Measurements from ENCODE around the gene UPF2. TPM values are rescaled to one million over a fixed set of nuclear protein-coding genes. Genes with fewer than 3 reads are reported as not detected.

Gene UPF2
- total and polyA plus RNA-seq, 10 of the 15 experiments (the other 5 are each of a cell fraction or from before 2014, with no cell fraction given): 21.0 to 44.4 (median 25.9) TPM

DNA sequence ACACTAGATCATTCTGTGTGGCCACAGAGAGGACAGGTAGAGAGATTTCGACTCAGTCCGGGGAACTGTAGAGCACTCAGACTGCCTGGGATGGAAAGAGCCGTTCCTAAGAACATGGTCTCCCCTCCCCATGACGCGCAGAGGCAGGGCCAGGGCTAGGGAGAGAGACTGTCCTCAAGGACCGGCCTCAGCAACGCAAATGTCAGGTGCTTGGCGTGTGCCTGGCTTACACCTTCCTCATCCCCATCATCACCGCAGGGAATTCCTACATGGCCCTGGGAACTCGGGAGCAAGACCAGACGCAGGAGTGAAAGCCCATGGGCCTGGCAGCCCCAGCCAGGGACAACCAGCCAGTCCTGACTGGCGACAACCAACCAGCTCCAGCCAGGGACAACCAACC lies 163.8 kb downstream of the UPF2 start:
- in situ Hi-C loops (cut with MboI) (no loop called here), intact Hi-C loops (cut with micrococcal nuclease; ENCODE audit: unreplicated experiment) (no loop called here)
- ChIA-PET RAD21 (ENCODE audit: unreplicated experiment) (no interaction called here), SMC1A (ENCODE audit: uncharacterized antibody, unreplicated experiment) (no interaction called here), POLR2A (no interaction called here), CTCF (interaction anchor here (1.2 kb wide), 1 partner anchor 85 kb away, joined by 3 read pairs; no protein-coding TSS in a partner anchor)
- no TSS peak for BruUV-seq (replicated peaks)
- ATAC-seq (no peak), DNase-seq (ENCODE audit: low read depth, low spot score) (no peak), FAIRE-seq (no peak)
- Histone ChIP-seq H3K9me3 (replicated peaks; ENCODE audit: control insufficient read depth, insufficient read depth, low read length) (no peaks in the 10 kb centered on the region), H3K4me2 (ENCODE audit: control insufficient read depth, insufficient read depth) (no peak overlapping the region), H3K4me1 (ENCODE audit: control insufficient read depth, insufficient read depth, low read length) (peaks cover 4% of the 10 kb centered on the region), H2AFZ (ENCODE audit: control insufficient read depth, low read depth, low read length) (no peak overlapping the region), H3K9ac (ENCODE audit: control insufficient read depth, insufficient read depth, low read length) (no peak overlapping the region), H3K4me3 (no peak overlapping the region), H3K36me3 (ENCODE audit: control insufficient read depth in 2 of 2, insufficient read depth in 2 of 2, low read length in 1 of 2) (no peaks in the 10 kb centered on the region), H4K20me1 (ENCODE audit: control insufficient read depth, insufficient read depth) (no peaks in the 10 kb centered on the region), H3K79me2 (ENCODE audit: control insufficient read depth, insufficient read depth, low read length) (no peaks in the 10 kb centered on the region), H3K27ac (ENCODE audit: control insufficient read depth, insufficient read depth) (no peak overlapping the region), H3K27me3 (replicated peaks in 1 of 2; ENCODE audit: control insufficient read depth in 2 of 2, insufficient read depth in 2 of 2, low read length in 1 of 2) (no peaks in the 10 kb centered on the region)
- TF ChIP-seq, protein P1, sequence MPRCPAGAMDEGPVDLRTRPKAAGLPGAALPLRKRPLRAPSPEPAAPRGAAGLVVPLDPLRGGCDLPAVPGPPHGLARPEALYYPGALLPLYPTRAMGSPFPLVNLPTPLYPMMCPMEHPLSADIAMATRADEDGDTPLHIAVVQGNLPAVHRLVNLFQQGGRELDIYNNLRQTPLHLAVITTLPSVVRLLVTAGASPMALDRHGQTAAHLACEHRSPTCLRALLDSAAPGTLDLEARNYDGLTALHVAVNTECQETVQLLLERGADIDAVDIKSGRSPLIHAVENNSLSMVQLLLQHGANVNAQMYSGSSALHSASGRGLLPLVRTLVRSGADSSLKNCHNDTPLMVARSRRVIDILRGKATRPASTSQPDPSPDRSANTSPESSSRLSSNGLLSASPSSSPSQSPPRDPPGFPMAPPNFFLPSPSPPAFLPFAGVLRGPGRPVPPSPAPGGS (IDR thresholded peaks at IDR 0.05; ENCODE audit: borderline replicate concordance, insufficient read depth, low read depth, low read length, poor library complexity, severe bottlenecking): no peak
- no peak for TF ChIP-seq MEF2B (IDR thresholded peaks at IDR 0.05; ENCODE audit: partially characterized antibody, poor library complexity, severe bottlenecking)
- TF ChIP-seq, protein P2, sequence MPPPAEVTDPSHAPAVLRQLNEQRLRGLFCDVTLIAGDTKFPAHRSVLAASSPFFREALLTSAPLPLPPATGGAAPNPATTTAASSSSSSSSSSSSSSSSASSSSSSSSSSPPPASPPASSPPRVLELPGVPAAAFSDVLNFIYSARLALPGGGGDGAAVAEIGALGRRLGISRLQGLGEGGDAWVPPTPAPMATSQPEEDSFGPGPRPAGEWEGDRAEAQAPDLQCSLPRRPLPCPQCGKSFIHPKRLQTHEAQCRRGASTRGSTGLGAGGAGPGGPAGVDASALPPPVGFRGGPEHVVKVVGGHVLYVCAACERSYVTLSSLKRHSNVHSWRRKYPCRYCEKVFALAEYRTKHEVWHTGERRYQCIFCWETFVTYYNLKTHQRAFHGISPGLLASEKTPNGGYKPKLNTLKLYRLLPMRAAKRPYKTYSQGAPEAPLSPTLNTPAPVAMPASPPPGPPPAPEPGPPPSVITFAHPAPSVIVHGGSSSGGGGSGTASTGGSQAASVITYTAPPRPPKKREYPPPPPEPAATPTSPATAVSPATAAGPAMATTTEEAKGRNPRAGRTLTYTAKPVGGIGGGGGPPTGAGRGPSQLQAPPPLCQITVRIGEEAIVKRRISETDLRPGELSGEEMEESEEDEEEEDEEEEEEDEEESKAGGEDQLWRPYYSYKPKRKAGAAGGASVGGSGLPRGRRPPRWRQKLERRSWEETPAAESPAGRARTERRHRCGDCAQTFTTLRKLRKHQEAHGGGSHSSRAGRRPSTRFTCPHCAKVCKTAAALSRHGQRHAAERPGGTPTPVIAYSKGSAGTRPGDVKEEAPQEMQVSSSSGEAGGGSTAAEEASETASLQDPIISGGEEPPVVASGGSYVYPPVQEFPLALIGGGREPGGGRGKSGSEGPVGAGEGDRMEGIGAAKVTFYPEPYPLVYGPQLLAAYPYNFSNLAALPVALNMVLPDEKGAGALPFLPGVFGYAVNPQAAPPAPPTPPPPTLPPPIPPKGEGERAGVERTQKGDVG (CRISPR knock-in tag; IDR thresholded peaks at IDR 0.05): no peak
- TF ChIP-seq, protein P3, sequence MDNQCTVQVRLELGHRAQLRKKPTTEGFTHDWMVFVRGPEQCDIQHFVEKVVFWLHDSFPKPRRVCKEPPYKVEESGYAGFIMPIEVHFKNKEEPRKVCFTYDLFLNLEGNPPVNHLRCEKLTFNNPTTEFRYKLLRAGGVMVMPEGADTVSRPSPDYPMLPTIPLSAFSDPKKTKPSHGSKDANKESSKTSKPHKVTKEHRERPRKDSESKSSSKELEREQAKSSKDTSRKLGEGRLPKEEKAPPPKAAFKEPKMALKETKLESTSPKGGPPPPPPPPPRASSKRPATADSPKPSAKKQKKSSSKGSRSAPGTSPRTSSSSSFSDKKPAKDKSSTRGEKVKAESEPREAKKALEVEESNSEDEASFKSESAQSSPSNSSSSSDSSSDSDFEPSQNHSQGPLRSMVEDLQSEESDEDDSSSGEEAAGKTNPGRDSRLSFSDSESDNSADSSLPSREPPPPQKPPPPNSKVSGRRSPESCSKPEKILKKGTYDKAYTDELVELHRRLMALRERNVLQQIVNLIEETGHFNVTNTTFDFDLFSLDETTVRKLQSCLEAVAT (IDR thresholded peaks at IDR 0.05): no peak
- TF ChIP-seq ZNF207 (IDR thresholded peaks at IDR 0.05; ENCODE audit: borderline replicate concordance): no peak
- TF ChIP-seq KAT2A (conservative IDR thresholded peaks at IDR 0.05; ENCODE audit: control insufficient read depth, low read depth, low read length): no peak
- no peak for TF ChIP-seq IKZF2 (IDR thresholded peaks at IDR 0.05)
- TF ChIP-seq ZNF217 (IDR thresholded peaks at IDR 0.05): no peak
- TF ChIP-seq, protein P4, sequence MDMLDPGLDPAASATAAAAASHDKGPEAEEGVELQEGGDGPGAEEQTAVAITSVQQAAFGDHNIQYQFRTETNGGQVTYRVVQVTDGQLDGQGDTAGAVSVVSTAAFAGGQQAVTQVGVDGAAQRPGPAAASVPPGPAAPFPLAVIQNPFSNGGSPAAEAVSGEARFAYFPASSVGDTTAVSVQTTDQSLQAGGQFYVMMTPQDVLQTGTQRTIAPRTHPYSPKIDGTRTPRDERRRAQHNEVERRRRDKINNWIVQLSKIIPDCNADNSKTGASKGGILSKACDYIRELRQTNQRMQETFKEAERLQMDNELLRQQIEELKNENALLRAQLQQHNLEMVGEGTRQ (IDR thresholded peaks at IDR 0.05; ENCODE audit: borderline replicate concordance, low read depth, low read length): no peak
- 72% methylated on average over 12 of the region's 12 CpGs for WGBS (ENCODE audit: insufficient coverage, insufficient replicate concordance, low lambda C conversion rate, missing lambda C conversion rate)

All from GM12878 (cell line).